Measurements from ENCODE around the gene UFC1. TPM values are rescaled to one million over a fixed set of nuclear protein-coding genes. Genes with fewer than 3 reads are reported as not detected.

The UFC1 gene
- total and polyA plus RNA-seq, 2 of the 13 experiments (the other 11 are each of a cell fraction or from before 2014, with no cell fraction given), result 72.8 to 85.2 TPM

GRCh38 chr1:161159087-161159912 lies 5.5 kb downstream of the UFC1 start, which contains the start of gene USP21 (continued):
- TF ChIP-seq KIAA2018 (CRISPR knock-in tag; IDR thresholded peaks at IDR 0.05; ENCODE audit: borderline replicate concordance) (no peak), HHEX (CRISPR knock-in tag; IDR thresholded peaks at IDR 0.05) (no peak), RBFOX2 (IDR thresholded peaks at IDR 0.05; ENCODE audit: low read depth, low read length) (peak; percentile 94), NCOA1 (CRISPR knock-in tag; IDR thresholded peaks at IDR 0.05) (no peak), ZBTB20 (CRISPR knock-in tag; IDR thresholded peaks at IDR 0.05; ENCODE audit: borderline replicate concordance, low read depth) (no peak), ZNF24 (IDR thresholded peaks at IDR 0.05) (no peak), SAP130 (CRISPR knock-in tag; IDR thresholded peaks at IDR 0.05; ENCODE audit: low read depth) (peak; percentile 52), ZNF724P (CRISPR knock-in tag; IDR thresholded peaks at IDR 0.05; ENCODE audit: borderline replicate concordance) (no peak), PLSCR1 (CRISPR knock-in tag; IDR thresholded peaks at IDR 0.05; ENCODE audit: borderline replicate concordance) (no peak)
- TF ChIP-seq, protein P1, sequence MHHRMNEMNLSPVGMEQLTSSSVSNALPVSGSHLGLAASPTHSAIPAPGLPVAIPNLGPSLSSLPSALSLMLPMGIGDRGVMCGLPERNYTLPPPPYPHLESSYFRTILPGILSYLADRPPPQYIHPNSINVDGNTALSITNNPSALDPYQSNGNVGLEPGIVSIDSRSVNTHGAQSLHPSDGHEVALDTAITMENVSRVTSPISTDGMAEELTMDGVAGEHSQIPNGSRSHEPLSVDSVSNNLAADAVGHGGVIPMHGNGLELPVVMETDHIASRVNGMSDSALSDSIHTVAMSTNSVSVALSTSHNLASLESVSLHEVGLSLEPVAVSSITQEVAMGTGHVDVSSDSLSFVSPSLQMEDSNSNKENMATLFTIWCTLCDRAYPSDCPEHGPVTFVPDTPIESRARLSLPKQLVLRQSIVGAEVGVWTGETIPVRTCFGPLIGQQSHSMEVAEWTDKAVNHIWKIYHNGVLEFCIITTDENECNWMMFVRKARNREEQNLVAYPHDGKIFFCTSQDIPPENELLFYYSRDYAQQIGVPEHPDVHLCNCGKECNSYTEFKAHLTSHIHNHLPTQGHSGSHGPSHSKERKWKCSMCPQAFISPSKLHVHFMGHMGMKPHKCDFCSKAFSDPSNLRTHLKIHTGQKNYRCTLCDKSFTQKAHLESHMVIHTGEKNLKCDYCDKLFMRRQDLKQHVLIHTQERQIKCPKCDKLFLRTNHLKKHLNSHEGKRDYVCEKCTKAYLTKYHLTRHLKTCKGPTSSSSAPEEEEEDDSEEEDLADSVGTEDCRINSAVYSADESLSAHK (CRISPR knock-in tag; IDR thresholded peaks at IDR 0.05; ENCODE audit: borderline replicate concordance), result no peak
- TF ChIP-seq, protein P2, sequence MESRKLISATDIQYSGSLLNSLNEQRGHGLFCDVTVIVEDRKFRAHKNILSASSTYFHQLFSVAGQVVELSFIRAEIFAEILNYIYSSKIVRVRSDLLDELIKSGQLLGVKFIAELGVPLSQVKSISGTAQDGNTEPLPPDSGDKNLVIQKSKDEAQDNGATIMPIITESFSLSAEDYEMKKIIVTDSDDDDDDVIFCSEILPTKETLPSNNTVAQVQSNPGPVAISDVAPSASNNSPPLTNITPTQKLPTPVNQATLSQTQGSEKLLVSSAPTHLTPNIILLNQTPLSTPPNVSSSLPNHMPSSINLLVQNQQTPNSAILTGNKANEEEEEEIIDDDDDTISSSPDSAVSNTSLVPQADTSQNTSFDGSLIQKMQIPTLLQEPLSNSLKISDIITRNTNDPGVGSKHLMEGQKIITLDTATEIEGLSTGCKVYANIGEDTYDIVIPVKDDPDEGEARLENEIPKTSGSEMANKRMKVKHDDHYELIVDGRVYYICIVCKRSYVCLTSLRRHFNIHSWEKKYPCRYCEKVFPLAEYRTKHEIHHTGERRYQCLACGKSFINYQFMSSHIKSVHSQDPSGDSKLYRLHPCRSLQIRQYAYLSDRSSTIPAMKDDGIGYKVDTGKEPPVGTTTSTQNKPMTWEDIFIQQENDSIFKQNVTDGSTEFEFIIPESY (CRISPR knock-in tag; IDR thresholded peaks at IDR 0.05), result peak; percentile 53; the same call in 1 of the 2 replicates
- TF ChIP-seq, protein P3, sequence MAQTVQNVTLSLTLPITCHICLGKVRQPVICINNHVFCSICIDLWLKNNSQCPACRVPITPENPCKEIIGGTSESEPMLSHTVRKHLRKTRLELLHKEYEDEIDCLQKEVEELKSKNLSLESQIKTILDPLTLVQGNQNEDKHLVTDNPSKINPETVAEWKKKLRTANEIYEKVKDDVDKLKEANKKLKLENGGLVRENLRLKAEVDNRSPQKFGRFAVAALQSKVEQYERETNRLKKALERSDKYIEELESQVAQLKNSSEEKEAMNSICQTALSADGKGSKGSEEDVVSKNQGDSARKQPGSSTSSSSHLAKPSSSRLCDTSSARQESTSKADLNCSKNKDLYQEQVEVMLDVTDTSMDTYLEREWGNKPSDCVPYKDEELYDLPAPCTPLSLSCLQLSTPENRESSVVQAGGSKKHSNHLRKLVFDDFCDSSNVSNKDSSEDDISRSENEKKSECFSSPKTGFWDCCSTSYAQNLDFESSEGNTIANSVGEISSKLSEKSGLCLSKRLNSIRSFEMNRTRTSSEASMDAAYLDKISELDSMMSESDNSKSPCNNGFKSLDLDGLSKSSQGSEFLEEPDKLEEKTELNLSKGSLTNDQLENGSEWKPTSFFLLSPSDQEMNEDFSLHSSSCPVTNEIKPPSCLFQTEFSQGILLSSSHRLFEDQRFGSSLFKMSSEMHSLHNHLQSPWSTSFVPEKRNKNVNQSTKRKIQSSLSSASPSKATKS (CRISPR knock-in tag; IDR thresholded peaks at IDR 0.05), result no peak

All from HepG2 (cell line).